Activated CD8-positive, alpha-beta memory T cell treated with anti-CD3 and anti-CD28 coated beads, Interleukin-2, amount 50 U/mL, for 1 hour (primary cell): ENCODE results near the gene MCTP1.

Experiments used
- DNase-seq: peaks from one replicate; pipeline ENCODE4 v3.0.0-alpha.2; 2020; ENCODE audit errors: extremely low read depth

Gene MCTP1

GRCh38 chr5:94700592-94700991, 584.3 kb downstream of the MCTP1 start:
- no peak for DNase-seq

- DNase-seq: no peak
These were observed 585.3 kb downstream of the MCTP1 start for GRCh38 chr5:94699562-94699961.

- no peak for DNase-seq
These were observed 586.7 kb downstream of the MCTP1 start for GRCh38 chr5:94698197-94698596.

GRCh38 chr5:94694671-94695070, 590.2 kb downstream of the MCTP1 start:
- DNase-seq: no peak

- DNase-seq: no peak
These were observed 591.0 kb downstream of the MCTP1 start for GRCh38 chr5:94693845-94694370.

GRCh38 chr5:94693043-94693822, 591.7 kb downstream of the MCTP1 start:
- DNase-seq: no peak

- no peak for DNase-seq
These were observed 592.3 kb downstream of the MCTP1 start for GRCh38 chr5:94692581-94692980.

- no peak for DNase-seq
These were observed 592.9 kb downstream of the MCTP1 start for GRCh38 chr5:94691949-94692348.

- DNase-seq: no peak
These were observed 593.6 kb downstream of the MCTP1 start for GRCh38 chr5:94691291-94691690.

GRCh38 chr5:94690778-94691177, 594.1 kb downstream of the MCTP1 start:
- no peak for DNase-seq

- no peak for DNase-seq
These were observed 595.0 kb downstream of the MCTP1 start for GRCh38 chr5:94689908-94690307.

GRCh38 chr5:94682814-94683520, 601.9 kb downstream of the MCTP1 start:
- no peak for DNase-seq

GRCh38 chr5:94675965-94676618, 608.8 kb downstream of the MCTP1 start:
- no peak for DNase-seq

GRCh38 chr5:94674490-94675382, 610.2 kb downstream of the MCTP1 start:
- DNase-seq: no peak

- DNase-seq: no peak
These were observed 612.1 kb downstream of the MCTP1 start for GRCh38 chr5:94672746-94673145.

GRCh38 chr5:94670726-94671125, 614.2 kb downstream of the MCTP1 start:
- no peak for DNase-seq

- DNase-seq: no peak
These were observed 617.0 kb downstream of the MCTP1 start for GRCh38 chr5:94667937-94668336.

- DNase-seq: no peak
These were observed 623.8 kb downstream of the MCTP1 start for GRCh38 chr5:94661086-94661485.

- no peak for DNase-seq
These were observed 624.4 kb downstream of the MCTP1 start for GRCh38 chr5:94660506-94660905.

- no peak for DNase-seq
These were observed 626.6 kb downstream of the MCTP1 start for GRCh38 chr5:94658272-94658671.
